BLaER1 treated with 17β-estradiol and CSF1 and Interleukin-3, amounts not matched to agents 10 nM and 100 nM (cell line): ENCODE data around the gene NELL2.
"Not testable (repeated sequence)": the region's sequence is repeated elsewhere in the genome, so short reads cannot be mapped to it uniquely, and the experiment has no call there.

Source experiments
- H3K27ac ChIP-seq, 11 experiments: shearing (Covaris generic); formaldehyde crosslinking; 2 replicates each; pipeline ENCODE4 v1.8.1; 2022
- H3K27me3 ChIP-seq, 11 experiments: shearing (Covaris generic); formaldehyde crosslinking; 2 replicates each; pipeline ENCODE4 v1.8.1; 2022
- H3K36me3 ChIP-seq, 11 experiments: shearing (Covaris generic); formaldehyde crosslinking; 2 replicates each; pipeline ENCODE4 v1.8.1; 2022
- H3K4me1 ChIP-seq, 10 experiments: shearing (Covaris generic); formaldehyde crosslinking; 2 replicates each; pipeline ENCODE4 v1.8.1; 2022
- H3K4me2 ChIP-seq, 11 experiments: shearing (Covaris generic); formaldehyde crosslinking; 2 replicates each; pipeline ENCODE4 v1.8.1; 2022
- H3K4me3 ChIP-seq, 10 experiments: shearing (Covaris generic); formaldehyde crosslinking; 2 replicates each; pipeline ENCODE4 v1.8.1; 2022
- H3K9ac ChIP-seq, 11 experiments: shearing (Covaris generic); formaldehyde crosslinking; 2 replicates each; pipeline ENCODE4 v1.8.1; 2022
- H3K9me3 ChIP-seq, 11 experiments: shearing (Covaris generic); formaldehyde crosslinking; replicated peaks in 1 of 11; 2 replicates each; pipeline ENCODE4 v1.8.1; 2022
- H4K20me1 ChIP-seq, 11 experiments: shearing (Covaris generic); formaldehyde crosslinking; 2 replicates each; pipeline ENCODE4 v1.8.1; 2022
- Cebpa-rat ChIP-seq, 11 experiments: shearing (Covaris generic); IDR thresholded peaks; 2 replicates each; pipeline ENCODE4 v1.8.1; 2022

The NELL2 gene

GRCh38 chr12:44835641-44836379 is 40.3 kb downstream of the NELL2 start:
- peak overlapping the region; percentile 47 to 93 (median 76); a peak in 21 of 22 replicates for H3K4me2 ChIP-seq
- 0 out of 20 replicates have a peak overlapping the region, but pooled peaks of 1 of the 10 experiments have one; percentile 23 for H3K4me3 ChIP-seq
- peak overlapping the region in 3 of 11 experiments; percentile 17 to 32 (median 19); a peak in 3 of 22 replicates for H3K27ac ChIP-seq
- no peaks in the 10 kb centered on the region for H3K27me3 ChIP-seq
- peak overlapping the region in 3 of 11 experiments; percentile 24 to 58 (median 37); a peak in 2 of 22 replicates for H3K9ac ChIP-seq
- H3K9me3 ChIP-seq = no peaks in the 10 kb centered on the region
- H3K4me1 ChIP-seq = peaks cover 15 to 36% (median 23%) of the 10 kb centered on the region in 10 experiments; a peak in 19 of 20 replicates
- TF ChIP-seq Cebpa-rat (IDR thresholded peaks at IDR 0.05) = no peak
- no peaks in the 10 kb centered on the region for H4K20me1 ChIP-seq
- no peaks in the 10 kb centered on the region for H3K36me3 ChIP-seq

GRCh38 chr12:44834996-44835395 is 41.1 kb downstream of the NELL2 start:
- H4K20me1 ChIP-seq, H3K27me3 ChIP-seq, H3K9me3 ChIP-seq, H3K36me3 ChIP-seq: not testable (repeated sequence)
- H3K4me1 ChIP-seq = peaks cover 15 to 36% (median 23%) of the 10 kb centered on the region in 10 experiments; a peak in 19 of 20 replicates
- H3K27ac ChIP-seq = peak overlapping the region in 3 of 11 experiments; percentile 17 to 32 (median 19); a peak in 5 of 22 replicates
- H3K4me2 ChIP-seq = peak overlapping the region; percentile 47 to 93 (median 76)
- H3K4me3 ChIP-seq = peak overlapping the region in 2 of 10 experiments; percentile 23 to 49; a peak in 3 of 20 replicates
- peak overlapping the region in 3 of 11 experiments; percentile 24 to 58 (median 37); a peak in 5 of 22 replicates for H3K9ac ChIP-seq

- Histone ChIP-seq H3K4me1 (peaks cover 15 to 36% (median 23%) of the 10 kb centered on the region in 10 experiments; a peak in 19 of 20 replicates), H4K20me1 (no peaks in the 10 kb centered on the region), H3K4me3 (no peak overlapping the region), H3K9ac (no peak overlapping the region), H3K9me3 (no peaks in the 10 kb centered on the region), H3K4me2 (no peak overlapping the region), H3K27me3 (no peaks in the 10 kb centered on the region), H3K27ac (no peak overlapping the region), H3K36me3 (no peaks in the 10 kb centered on the region)
- TF ChIP-seq Cebpa-rat (IDR thresholded peaks at IDR 0.05) = no peak
Observed at GRCh38 chr12:44833561-44833960, 42.6 kb downstream of the NELL2 start.

- TF ChIP-seq Cebpa-rat (IDR thresholded peaks at IDR 0.05) = no peak
- peaks cover 8 to 14% (median 13%) of the 10 kb centered on the region in 10 experiments; a peak in 18 of 20 replicates for H3K4me1 ChIP-seq
- no peaks in the 10 kb centered on the region for H3K36me3 ChIP-seq
- H3K27ac ChIP-seq = no peak overlapping the region
- no peak overlapping the region for H3K4me3 ChIP-seq
- H3K9ac ChIP-seq = no peak overlapping the region
- H4K20me1 ChIP-seq = no peaks in the 10 kb centered on the region
- H3K27me3 ChIP-seq = no peaks in the 10 kb centered on the region
- no peak overlapping the region for H3K4me2 ChIP-seq
- H3K9me3 ChIP-seq = no peaks in the 10 kb centered on the region
Observed at GRCh38 chr12:44830566-44831055, 45.5 kb downstream of the NELL2 start.

GRCh38 chr12:44829045-44829444 is 47.1 kb downstream of the NELL2 start:
- Histone ChIP-seq H3K4me2 (no peak overlapping the region), H3K4me3 (no peak overlapping the region), H3K9ac (no peak overlapping the region), H3K36me3 (no peaks in the 10 kb centered on the region), H3K9me3 (no peaks in the 10 kb centered on the region), H4K20me1 (no peaks in the 10 kb centered on the region), H3K4me1 (no peaks in the 10 kb centered on the region), H3K27me3 (no peaks in the 10 kb centered on the region), H3K27ac (no peak overlapping the region)
- TF ChIP-seq Cebpa-rat (IDR thresholded peaks at IDR 0.05) = no peak

- no peak overlapping the region for H3K27ac ChIP-seq
- H3K36me3 ChIP-seq = no peaks in the 10 kb centered on the region
- TF ChIP-seq Cebpa-rat (IDR thresholded peaks at IDR 0.05) = no peak
- H4K20me1 ChIP-seq = no peaks in the 10 kb centered on the region
- no peaks in the 10 kb centered on the region for H3K27me3 ChIP-seq
- H3K4me2 ChIP-seq = no peak overlapping the region
- H3K9ac ChIP-seq = no peak overlapping the region
- H3K4me1 ChIP-seq = no peaks in the 10 kb centered on the region
- no peaks in the 10 kb centered on the region for H3K9me3 ChIP-seq
- no peak overlapping the region for H3K4me3 ChIP-seq
Observed at GRCh38 chr12:44827832-44828438, 48.2 kb downstream of the NELL2 start.

- H3K4me3 ChIP-seq, H3K4me2 ChIP-seq: not testable (repeated sequence)
Observed at GRCh38 chr12:44821702-44822101, 54.4 kb downstream of the NELL2 start.

GRCh38 chr12:44819884-44820283 is 56.2 kb downstream of the NELL2 start:
- no peaks in the 10 kb centered on the region for H3K36me3 ChIP-seq
- no peaks in the 10 kb centered on the region for H3K4me1 ChIP-seq
- H4K20me1 ChIP-seq = no peaks in the 10 kb centered on the region
- no peak overlapping the region for H3K27ac ChIP-seq
- no peak overlapping the region for H3K4me3 ChIP-seq
- no peaks in the 10 kb centered on the region; a peak in 1 of 22 replicates for H3K9me3 ChIP-seq
- TF ChIP-seq Cebpa-rat (IDR thresholded peaks at IDR 0.05) = no peak
- H3K9ac ChIP-seq = no peak overlapping the region
- H3K27me3 ChIP-seq = no peaks in the 10 kb centered on the region
- H3K4me2 ChIP-seq = no peak overlapping the region

More at GRCh38 chr12:44821702-44822101, 54.4 kb downstream of the NELL2 start:
- not testable (repeated sequence) for H3K4me1 ChIP-seq, H3K36me3 ChIP-seq, H3K27ac ChIP-seq, H3K27me3 ChIP-seq, H4K20me1 ChIP-seq, H3K9ac ChIP-seq, H3K9me3 ChIP-seq

GRCh38 chr12:44817687-44818086 is 58.4 kb downstream of the NELL2 start:
- no peak overlapping the region for H3K27ac ChIP-seq
- no peaks in the 10 kb centered on the region for H3K27me3 ChIP-seq
- no peak overlapping the region for H3K9ac ChIP-seq
- H3K4me3 ChIP-seq = no peak overlapping the region
- H3K4me2 ChIP-seq = no peak overlapping the region
- no peaks in the 10 kb centered on the region for H3K4me1 ChIP-seq
- TF ChIP-seq Cebpa-rat (IDR thresholded peaks at IDR 0.05) = no peak
- H3K36me3 ChIP-seq = no peaks in the 10 kb centered on the region
- H3K9me3 ChIP-seq = no peaks in the 10 kb centered on the region; a peak in 1 of 22 replicates
- H4K20me1 ChIP-seq = no peaks in the 10 kb centered on the region
